HL-60 (cell line): Measurements from ENCODE around the gene RGS6.
A peak's percentile ranks its signal among the peaks of the same experiment; 100 is the strongest.

Source experiments
- DNase-seq, 2 experiments: peaks; one replicate each; pipeline ENCODE4 v3.0.0-alpha.2; 2010 to 2020; ENCODE audit warnings: low read depth in 1 of 2, low spot score in 1 of 2
- H3K27ac ChIP-seq: fragments of 250-450 bp; sonication (Bioruptor Pico); replicated peaks from 2 replicates; pipeline ENCODE4 v1.5.1; 2020; ENCODE audit warnings: mild to moderate bottlenecking, moderate library complexity
- H3K27me3 ChIP-seq: fragments of 250-450 bp; sonication (Bioruptor Pico); 2 replicates; pipeline ENCODE4 v1.5.1; 2021; ENCODE audit warnings: mild to moderate bottlenecking, moderate library complexity; ENCODE audit not compliant: insufficient read depth, poor library complexity, severe bottlenecking
- H3K4me3 ChIP-seq: replicated peaks from 2 replicates; pipeline ENCODE4 v1.5.1; 2011; ENCODE audit warnings: mild to moderate bottlenecking, control low read depth, low read length; ENCODE audit not compliant: insufficient read depth
- GABPA ChIP-seq: IDR thresholded peaks from 2 replicates; pipeline ENCODE4 v1.6.1; 2012; ENCODE audit warnings: low read depth
- POLR2AphosphoS5 ChIP-seq: IDR thresholded peaks from 2 replicates; pipeline ENCODE4 v1.6.1; 2012; ENCODE audit warnings: low read depth
- SPI1 ChIP-seq: IDR thresholded peaks from 2 replicates; pipeline ENCODE4 v1.6.1; 2012; ENCODE audit warnings: low read depth, mild to moderate bottlenecking, borderline replicate concordance
- TF ChIP-seq, protein P1 (sequence below): IDR thresholded peaks from one replicate; pipeline ENCODE4 v1.5.1; 2011; ENCODE audit warnings: low read length, control low read depth, inconsistent platforms; ENCODE audit not compliant: insufficient read depth
- TF ChIP-seq, protein P2 (sequence below): IDR thresholded peaks from 2 replicates; pipeline ENCODE4 v1.6.1; 2012; ENCODE audit warnings: low read depth; ENCODE audit not compliant: insufficient replicate concordance

RGS6 gene

DNA sequence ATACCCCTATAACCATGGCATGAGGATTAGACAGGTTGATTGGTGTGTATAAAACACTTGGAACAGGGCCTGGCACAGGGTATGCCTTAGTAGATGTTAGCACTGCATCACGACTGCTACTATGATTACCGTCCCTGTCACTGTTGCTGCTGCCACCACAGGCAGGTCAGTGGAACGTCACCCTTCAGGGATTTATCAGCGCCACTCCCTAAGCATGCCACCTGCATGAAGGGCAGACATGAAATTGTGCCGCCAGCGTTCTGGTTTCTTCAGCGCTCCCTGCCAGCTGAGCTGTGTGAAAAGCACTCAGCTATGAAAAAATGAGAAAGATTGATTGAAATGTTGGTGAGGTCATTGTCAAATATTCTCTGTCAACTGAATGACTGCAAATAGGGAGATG is 484.7 kb downstream of the RGS6 start:
- peak in 1 of 2 experiments; percentile 1 for DNase-seq
- Histone ChIP-seq H3K27me3 (no peaks in the 10 kb centered on the region), H3K27ac (no peak overlapping the region), H3K4me3 (no peak overlapping the region)
- TF ChIP-seq, protein P1, sequence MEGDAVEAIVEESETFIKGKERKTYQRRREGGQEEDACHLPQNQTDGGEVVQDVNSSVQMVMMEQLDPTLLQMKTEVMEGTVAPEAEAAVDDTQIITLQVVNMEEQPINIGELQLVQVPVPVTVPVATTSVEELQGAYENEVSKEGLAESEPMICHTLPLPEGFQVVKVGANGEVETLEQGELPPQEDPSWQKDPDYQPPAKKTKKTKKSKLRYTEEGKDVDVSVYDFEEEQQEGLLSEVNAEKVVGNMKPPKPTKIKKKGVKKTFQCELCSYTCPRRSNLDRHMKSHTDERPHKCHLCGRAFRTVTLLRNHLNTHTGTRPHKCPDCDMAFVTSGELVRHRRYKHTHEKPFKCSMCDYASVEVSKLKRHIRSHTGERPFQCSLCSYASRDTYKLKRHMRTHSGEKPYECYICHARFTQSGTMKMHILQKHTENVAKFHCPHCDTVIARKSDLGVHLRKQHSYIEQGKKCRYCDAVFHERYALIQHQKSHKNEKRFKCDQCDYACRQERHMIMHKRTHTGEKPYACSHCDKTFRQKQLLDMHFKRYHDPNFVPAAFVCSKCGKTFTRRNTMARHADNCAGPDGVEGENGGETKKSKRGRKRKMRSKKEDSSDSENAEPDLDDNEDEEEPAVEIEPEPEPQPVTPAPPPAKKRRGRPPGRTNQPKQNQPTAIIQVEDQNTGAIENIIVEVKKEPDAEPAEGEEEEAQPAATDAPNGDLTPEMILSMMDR: no peak
- TF ChIP-seq GABPA (no peak), POLR2AphosphoS5 (no peak), SPI1 (no peak)
- TF ChIP-seq, protein P2, sequence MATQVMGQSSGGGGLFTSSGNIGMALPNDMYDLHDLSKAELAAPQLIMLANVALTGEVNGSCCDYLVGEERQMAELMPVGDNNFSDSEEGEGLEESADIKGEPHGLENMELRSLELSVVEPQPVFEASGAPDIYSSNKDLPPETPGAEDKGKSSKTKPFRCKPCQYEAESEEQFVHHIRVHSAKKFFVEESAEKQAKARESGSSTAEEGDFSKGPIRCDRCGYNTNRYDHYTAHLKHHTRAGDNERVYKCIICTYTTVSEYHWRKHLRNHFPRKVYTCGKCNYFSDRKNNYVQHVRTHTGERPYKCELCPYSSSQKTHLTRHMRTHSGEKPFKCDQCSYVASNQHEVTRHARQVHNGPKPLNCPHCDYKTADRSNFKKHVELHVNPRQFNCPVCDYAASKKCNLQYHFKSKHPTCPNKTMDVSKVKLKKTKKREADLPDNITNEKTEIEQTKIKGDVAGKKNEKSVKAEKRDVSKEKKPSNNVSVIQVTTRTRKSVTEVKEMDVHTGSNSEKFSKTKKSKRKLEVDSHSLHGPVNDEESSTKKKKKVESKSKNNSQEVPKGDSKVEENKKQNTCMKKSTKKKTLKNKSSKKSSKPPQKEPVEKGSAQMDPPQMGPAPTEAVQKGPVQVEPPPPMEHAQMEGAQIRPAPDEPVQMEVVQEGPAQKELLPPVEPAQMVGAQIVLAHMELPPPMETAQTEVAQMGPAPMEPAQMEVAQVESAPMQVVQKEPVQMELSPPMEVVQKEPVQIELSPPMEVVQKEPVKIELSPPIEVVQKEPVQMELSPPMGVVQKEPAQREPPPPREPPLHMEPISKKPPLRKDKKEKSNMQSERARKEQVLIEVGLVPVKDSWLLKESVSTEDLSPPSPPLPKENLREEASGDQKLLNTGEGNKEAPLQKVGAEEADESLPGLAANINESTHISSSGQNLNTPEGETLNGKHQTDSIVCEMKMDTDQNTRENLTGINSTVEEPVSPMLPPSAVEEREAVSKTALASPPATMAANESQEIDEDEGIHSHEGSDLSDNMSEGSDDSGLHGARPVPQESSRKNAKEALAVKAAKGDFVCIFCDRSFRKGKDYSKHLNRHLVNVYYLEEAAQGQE: no peak

DNA sequence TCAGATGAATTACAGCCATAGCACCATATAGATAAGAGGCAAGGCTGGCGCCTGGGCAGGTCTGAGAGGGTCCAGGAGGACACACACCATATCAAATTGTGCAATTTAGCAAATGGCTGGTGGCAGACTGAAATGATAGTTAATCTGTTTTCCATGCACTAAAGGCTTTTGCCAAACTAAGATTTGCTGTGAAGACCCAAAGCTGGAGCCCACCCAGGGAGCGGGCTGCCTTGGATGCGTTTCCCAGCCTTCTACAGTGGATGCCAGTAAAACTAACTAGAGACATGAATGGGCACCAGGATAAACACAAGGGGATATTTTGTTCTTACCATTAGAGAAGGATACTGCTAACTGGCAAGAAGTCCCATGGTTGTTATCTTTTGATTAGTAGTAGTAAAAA is 486.6 kb downstream of the RGS6 start:
- no peak overlapping the region for H3K27ac ChIP-seq
- no peak for DNase-seq
- H3K4me3 ChIP-seq: no peak overlapping the region
- H3K27me3 ChIP-seq: no peaks in the 10 kb centered on the region
- TF ChIP-seq POLR2AphosphoS5 (no peak), GABPA (no peak)
- TF ChIP-seq, protein P2: no peak
- TF ChIP-seq, protein P1: no peak

- TF ChIP-seq GABPA: no peak
- Histone ChIP-seq H3K27me3 (no peaks in the 10 kb centered on the region), H3K27ac (no peak overlapping the region), H3K4me3 (no peak overlapping the region)
- no peak for DNase-seq
Measured at GRCh38 chr14:72419226-72419775, 487.1 kb downstream of the RGS6 start.

DNA sequence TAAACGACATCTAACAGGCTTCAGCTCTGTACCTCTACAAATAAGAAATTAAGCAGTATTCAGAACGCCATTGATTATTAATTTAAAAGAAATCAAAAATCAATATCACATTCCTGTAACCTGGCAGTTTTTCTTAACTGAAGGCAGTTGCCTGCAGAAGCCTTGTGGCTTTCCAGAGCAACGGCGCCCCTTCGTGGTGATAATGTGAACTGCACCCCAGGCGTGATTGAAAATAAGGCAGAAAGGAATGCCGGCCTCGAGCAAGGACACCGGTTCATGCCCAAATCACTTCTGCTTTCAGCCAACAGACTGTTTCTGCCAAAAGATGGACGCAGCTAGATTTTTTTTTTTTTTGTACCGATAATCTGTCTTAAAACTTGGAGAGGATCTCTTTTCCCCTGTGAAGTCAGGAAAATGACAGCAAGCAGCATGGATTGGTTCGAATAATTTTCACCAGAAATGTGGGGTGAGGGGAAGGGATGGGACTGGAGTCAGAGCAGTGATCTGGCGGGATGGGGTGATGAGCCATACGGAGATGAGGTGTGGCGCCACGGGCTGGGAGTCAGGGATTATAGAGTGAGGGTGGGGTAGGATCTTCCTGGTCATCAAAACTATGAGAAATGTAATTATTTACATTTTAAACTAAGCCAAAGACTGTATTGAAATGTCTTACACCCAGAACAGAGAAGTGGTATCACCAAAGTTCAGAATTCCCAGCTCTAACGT is 488.7 kb downstream of the RGS6 start:
- Histone ChIP-seq H3K27me3 (no peaks in the 10 kb centered on the region), H3K4me3 (no peak overlapping the region), H3K27ac (no peak overlapping the region)
- peak in 1 of 2 experiments; percentile 44 for DNase-seq
- TF ChIP-seq, protein P1: peak; percentile 54
- TF ChIP-seq, protein P2: no peak
